ENCODE data around the gene PPM1A. TPM values are rescaled to one million over a fixed set of nuclear protein-coding genes. Genes with fewer than 3 reads are reported as not detected.

Gene PPM1A
- total RNA-seq, 1 donor from 2014 or later, result 45.7 TPM

DNA sequence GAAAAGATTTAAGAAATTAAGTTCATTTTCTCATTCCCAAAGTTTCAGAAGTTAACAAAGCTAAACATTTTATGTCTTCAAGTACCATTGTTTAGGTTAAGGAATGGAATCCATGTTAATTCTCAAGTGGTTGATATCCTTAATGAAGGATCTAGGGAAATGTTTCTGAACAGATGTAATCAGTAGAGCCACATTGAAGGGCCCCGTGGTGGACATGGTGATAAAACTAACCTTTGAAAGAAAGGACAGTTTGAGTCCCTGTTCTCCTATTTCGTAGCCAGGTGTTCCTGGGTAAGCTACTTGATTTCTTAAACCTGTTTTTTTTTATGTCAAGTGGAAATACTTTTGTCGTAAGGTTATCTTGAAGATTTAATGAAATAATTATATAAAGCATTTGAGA, 4.6 kb downstream of the PPM1A start:
- DNase-seq (ENCODE audit: low spot score), result no peak
- intact Hi-C loops (cut with micrococcal nuclease), result no loop called here
- H3K4me1 Mint-ChIP-seq (ENCODE audit: low read depth), result peaks cover 51% of the 10 kb centered on the region

DNA sequence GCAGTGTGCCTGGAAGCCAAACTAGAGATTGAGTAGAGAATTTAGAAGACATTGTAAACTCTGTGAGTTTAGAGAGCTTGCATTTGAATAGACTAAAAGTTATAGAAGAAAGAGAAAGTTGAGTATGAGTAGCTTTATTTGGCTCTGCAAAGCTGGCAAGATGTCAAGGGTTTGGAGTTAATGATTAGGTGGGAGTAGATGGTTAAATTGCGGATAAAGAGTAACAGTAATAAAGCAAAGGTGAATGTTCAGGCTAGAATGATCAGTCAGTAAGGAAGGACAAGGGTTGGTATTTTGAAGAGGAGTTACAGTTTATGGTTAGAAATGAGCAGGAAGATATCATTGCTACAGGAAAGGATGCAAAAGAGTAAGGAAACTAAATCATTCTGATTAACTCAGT, 5.2 kb downstream of the PPM1A start:
- H3K4me3 Mint-ChIP-seq (ENCODE audit: low read depth), result no peak overlapping the region
- no peak for DNase-seq (ENCODE audit: low spot score)
- peaks cover 32% of the 10 kb centered on the region for H3K36me3 Mint-ChIP-seq (ENCODE audit: low read depth)
- no peaks in the 10 kb centered on the region for H3K27me3 Mint-ChIP-seq (ENCODE audit: low read depth)
- H3K4me1 Mint-ChIP-seq (ENCODE audit: low read depth), result peaks cover 54% of the 10 kb centered on the region
- intact Hi-C loops (cut with micrococcal nuclease), result no loop called here
- no peak overlapping the region for H3K27ac Mint-ChIP-seq
- H3K9me3 Mint-ChIP-seq, result no peaks in the 10 kb centered on the region

More for the DNA sequence above, 4.6 kb downstream of the PPM1A start:
- no peak overlapping the region for H3K27ac Mint-ChIP-seq
- peaks cover 26% of the 10 kb centered on the region for H3K36me3 Mint-ChIP-seq (ENCODE audit: low read depth)
- no peaks in the 10 kb centered on the region for H3K9me3 Mint-ChIP-seq
- H3K4me3 Mint-ChIP-seq (ENCODE audit: low read depth), result no peak overlapping the region
- no peaks in the 10 kb centered on the region for H3K27me3 Mint-ChIP-seq (ENCODE audit: low read depth)

DNA sequence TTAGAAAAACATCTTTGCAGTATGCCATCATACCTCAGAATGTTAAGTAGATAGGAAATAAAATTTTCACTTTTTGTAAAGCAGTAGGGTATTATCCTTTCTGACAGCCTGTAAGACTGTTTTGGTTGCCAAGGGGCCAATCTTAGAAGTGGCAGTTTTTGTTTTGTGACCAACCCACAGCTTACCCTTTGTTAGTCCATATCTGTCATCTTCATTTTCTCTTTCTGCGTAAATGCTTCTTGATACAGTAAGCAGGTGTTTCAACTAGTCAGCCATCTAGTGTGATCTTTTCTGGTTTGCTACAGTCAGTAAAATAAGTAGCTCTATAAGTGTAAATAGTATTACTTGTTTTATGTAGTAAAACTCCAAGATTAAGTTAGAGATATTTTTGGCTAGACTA, 8.8 kb downstream of the PPM1A start:
- Mint-ChIP-seq H3K27ac (no peak overlapping the region), H3K36me3 (ENCODE audit: low read depth) (peaks cover 28% of the 10 kb centered on the region), H3K4me3 (ENCODE audit: low read depth) (no peak overlapping the region), H3K9me3 (no peaks in the 10 kb centered on the region), H3K27me3 (ENCODE audit: low read depth) (no peaks in the 10 kb centered on the region), H3K4me1 (ENCODE audit: low read depth) (peaks cover 28% of the 10 kb centered on the region)
- no peak for DNase-seq (ENCODE audit: low spot score)
- intact Hi-C loops (cut with micrococcal nuclease), result no loop called here

DNA sequence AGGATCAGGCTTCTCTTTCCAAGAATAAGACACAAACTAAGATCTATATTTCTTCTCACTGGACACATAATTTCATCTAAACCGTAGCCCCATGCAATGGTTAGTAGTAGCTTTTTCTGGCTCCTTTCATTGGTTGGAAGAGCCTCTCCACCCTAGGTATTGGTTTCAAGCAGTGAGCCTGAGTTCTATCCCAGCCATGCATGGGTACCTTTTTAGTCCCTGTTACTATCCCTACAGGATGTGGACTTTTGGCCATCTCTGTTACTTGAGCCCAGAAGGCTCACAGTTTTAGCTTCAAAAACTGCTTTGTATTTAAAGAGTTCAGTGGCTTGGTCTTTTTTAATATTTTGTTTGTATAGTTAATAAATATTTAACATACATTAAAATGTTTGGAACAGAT, 16.1 kb downstream of the PPM1A start:
- Mint-ChIP-seq H3K4me3 (ENCODE audit: low read depth) (no peak overlapping the region), H3K36me3 (ENCODE audit: low read depth) (peaks cover 36% of the 10 kb centered on the region), H3K9me3 (peaks cover 16% of the 10 kb centered on the region), H3K4me1 (ENCODE audit: low read depth) (peaks cover 7% of the 10 kb centered on the region), H3K27ac (no peak overlapping the region), H3K27me3 (ENCODE audit: low read depth) (no peaks in the 10 kb centered on the region)
- DNase-seq (ENCODE audit: low spot score), result no peak
- intact Hi-C loops (cut with micrococcal nuclease), result no loop called here

DNA sequence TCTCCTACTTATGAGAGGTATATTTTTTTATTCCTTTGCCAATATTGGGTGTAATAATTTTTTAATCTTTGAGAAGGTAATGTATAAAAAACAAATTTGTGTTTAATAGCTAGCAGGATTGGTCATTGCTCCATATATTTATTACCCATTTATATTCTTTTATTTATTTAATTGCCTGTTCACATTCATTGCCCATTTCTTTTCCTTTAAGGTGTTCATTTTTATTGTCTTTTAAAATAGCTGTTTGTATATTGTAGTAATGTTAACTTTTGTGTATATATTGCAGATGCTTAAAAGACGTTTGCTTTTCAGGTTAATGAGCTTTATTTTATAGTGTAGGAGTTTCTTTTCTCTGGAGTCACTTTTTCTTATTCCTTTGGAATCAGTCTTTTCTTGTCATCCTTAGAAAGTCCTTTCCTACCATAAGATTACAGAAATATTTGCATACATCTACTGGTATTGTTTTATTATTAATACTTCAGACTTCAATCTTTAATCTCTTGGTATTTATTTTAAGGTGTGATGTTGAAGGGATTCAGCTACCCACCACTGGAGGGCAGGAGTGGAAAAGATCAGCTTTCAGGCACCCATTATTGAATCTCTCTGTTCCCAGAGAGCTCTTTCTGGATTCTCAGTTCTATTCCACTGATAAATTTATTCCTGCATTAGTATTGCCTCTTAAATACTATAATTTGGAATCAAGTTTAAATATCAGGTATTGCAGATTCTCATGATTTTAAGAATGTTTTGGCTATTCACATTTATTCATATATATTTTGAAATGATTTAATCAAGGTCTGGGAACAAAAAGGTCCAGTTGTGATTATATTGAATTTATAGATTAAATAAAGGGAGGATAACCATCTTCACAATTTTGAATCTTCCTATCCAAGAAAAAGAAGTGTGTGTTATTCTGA, 17.3 kb downstream of the PPM1A start:
- H3K4me3 Mint-ChIP-seq (ENCODE audit: low read depth), result no peak overlapping the region
- intact Hi-C loops (cut with micrococcal nuclease), result loop anchor here (2.0 kb wide), 1 partner anchor 15 kb away; no protein-coding TSS in a partner anchor
- peaks cover 10% of the 10 kb centered on the region for H3K4me1 Mint-ChIP-seq (ENCODE audit: low read depth)
- H3K36me3 Mint-ChIP-seq (ENCODE audit: low read depth), result peaks cover 32% of the 10 kb centered on the region
- no peak for DNase-seq (ENCODE audit: low spot score)
- no peaks in the 10 kb centered on the region for H3K27me3 Mint-ChIP-seq (ENCODE audit: low read depth)
- no peak overlapping the region for H3K27ac Mint-ChIP-seq
- peaks cover 16% of the 10 kb centered on the region for H3K9me3 Mint-ChIP-seq

DNA sequence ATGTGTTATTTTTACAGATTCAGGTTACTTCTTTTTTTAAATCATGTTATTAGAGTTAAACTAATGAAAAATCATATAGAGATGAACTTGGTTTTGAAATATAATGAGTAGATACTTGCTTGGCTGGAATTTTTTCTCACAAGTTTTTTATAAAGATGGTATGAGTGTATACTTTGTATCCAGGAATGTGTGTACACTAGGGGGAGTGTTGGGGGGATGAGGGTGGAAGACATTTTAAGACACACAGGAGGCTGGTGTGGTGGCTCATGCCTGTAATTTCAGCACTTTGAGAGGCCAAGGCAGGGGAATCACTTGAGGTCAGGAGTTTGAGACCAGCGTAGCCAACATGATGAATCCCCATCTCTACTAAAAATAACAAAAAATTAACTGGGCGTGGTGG, 23.2 kb downstream of the PPM1A start:
- H3K4me3 Mint-ChIP-seq (ENCODE audit: low read depth), result no peak overlapping the region
- H3K27me3 Mint-ChIP-seq (ENCODE audit: low read depth), result no peaks in the 10 kb centered on the region
- H3K27ac Mint-ChIP-seq, result no peak overlapping the region
- DNase-seq (ENCODE audit: low spot score), result no peak
- intact Hi-C loops (cut with micrococcal nuclease), result no loop called here
- H3K9me3 Mint-ChIP-seq, result no peaks in the 10 kb centered on the region
- peaks cover 32% of the 10 kb centered on the region for H3K4me1 Mint-ChIP-seq (ENCODE audit: low read depth)
- peaks cover 12% of the 10 kb centered on the region for H3K36me3 Mint-ChIP-seq (ENCODE audit: low read depth)

DNA sequence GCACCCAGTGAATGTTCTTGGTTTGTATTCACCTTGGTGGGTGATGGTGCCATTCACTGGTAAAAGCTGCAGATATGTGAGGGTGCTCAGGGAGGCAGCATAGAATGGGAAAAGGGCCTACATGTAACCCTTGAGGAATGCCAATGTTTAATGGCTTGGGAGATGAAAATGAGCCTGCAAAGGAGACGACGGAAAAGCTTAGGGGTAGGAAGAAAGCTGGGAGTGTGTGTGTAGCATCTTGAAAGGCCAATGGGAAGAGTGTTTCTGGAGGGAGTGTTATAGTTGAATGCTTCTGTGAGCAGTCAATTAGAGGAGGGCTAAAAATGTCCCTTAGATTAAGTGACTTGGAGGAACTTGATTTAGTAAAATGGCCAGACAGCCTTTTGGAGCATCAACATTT, 24.9 kb downstream of the PPM1A start:
- Mint-ChIP-seq H3K4me1 (ENCODE audit: low read depth) (peaks cover 34% of the 10 kb centered on the region), H3K36me3 (ENCODE audit: low read depth) (peaks cover 16% of the 10 kb centered on the region), H3K4me3 (ENCODE audit: low read depth) (no peak overlapping the region), H3K27ac (no peak overlapping the region), H3K27me3 (ENCODE audit: low read depth) (no peaks in the 10 kb centered on the region), H3K9me3 (no peaks in the 10 kb centered on the region)
- DNase-seq (ENCODE audit: low spot score), result no peak
- intact Hi-C loops (cut with micrococcal nuclease), result no loop called here

DNA sequence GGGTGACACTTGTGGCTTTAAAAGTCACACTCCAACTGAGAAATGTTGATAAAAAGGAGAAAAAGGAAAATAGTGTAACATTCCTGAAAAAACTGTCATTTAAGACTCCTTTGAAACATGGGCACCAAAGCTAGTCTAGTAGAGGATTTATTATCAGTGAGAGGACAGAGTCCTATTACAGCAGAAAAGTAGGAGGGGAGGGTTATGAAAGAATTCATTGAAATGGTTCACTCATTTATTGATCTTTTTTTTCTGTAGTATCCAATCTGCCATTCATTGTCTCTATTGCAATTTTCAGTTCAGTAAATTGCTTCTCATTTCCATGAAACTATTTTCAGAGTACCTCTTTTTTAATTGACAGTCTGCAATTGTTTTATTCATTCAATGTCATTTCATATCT, 25.4 kb downstream of the PPM1A start:
- intact Hi-C loops (cut with micrococcal nuclease), result no loop called here
- no peaks in the 10 kb centered on the region for H3K9me3 Mint-ChIP-seq
- no peak overlapping the region for H3K4me3 Mint-ChIP-seq (ENCODE audit: low read depth)
- H3K27ac Mint-ChIP-seq, result no peak overlapping the region
- H3K27me3 Mint-ChIP-seq (ENCODE audit: low read depth), result no peaks in the 10 kb centered on the region
- peaks cover 33% of the 10 kb centered on the region for H3K4me1 Mint-ChIP-seq (ENCODE audit: low read depth)
- peaks cover 19% of the 10 kb centered on the region for H3K36me3 Mint-ChIP-seq (ENCODE audit: low read depth)
- no peak for DNase-seq (ENCODE audit: low spot score)

DNA sequence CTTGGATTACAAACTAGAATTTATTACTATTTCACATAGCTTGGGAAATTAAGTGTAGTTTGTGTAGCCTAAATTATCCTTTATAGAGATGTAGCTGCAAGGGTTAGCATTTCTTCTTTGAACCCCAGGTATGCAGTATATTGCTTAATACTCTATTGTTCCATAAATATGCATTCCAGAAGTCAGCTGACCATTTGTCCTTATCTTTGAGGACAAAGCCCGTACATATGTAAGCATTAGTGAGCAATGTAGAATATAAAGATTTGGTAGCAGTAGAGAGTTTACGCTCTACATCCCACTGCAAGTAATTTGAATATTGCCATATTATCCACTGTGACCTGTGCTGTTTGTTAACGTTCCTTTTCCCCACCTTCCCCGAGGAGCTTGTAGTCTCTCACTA, 26.9 kb downstream of the PPM1A start:
- no peak overlapping the region for H3K4me3 Mint-ChIP-seq (ENCODE audit: low read depth)
- H3K36me3 Mint-ChIP-seq (ENCODE audit: low read depth), result peaks cover 22% of the 10 kb centered on the region
- no peak overlapping the region for H3K27ac Mint-ChIP-seq
- no peak for DNase-seq (ENCODE audit: low spot score)
- H3K27me3 Mint-ChIP-seq (ENCODE audit: low read depth), result no peaks in the 10 kb centered on the region
- peaks cover 39% of the 10 kb centered on the region for H3K4me1 Mint-ChIP-seq (ENCODE audit: low read depth)
- H3K9me3 Mint-ChIP-seq, result no peaks in the 10 kb centered on the region
- intact Hi-C loops (cut with micrococcal nuclease), result no loop called here

DNA sequence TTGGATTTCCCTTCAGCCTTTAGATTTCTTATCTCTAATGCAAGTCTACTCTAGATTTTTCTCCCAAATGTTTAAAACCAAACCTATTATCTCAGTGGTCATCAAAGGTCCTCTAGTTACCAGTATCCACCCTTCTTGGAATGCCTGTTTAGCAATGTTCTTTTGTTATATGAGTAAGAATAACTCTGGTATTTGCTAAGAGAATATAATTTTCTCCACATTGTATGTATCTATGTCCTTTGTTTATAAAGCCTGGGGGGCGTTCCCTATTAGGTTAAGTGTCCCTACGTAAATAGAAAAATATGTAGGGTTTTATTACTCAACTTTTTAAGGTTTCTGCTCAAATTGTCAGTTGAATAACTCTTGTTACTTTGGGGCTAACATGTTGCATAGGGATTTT, 27.3 kb downstream of the PPM1A start:
- no peak for DNase-seq (ENCODE audit: low spot score)
- H3K9me3 Mint-ChIP-seq, result no peaks in the 10 kb centered on the region
- H3K27ac Mint-ChIP-seq, result no peak overlapping the region
- no peak overlapping the region for H3K4me3 Mint-ChIP-seq (ENCODE audit: low read depth)
- H3K27me3 Mint-ChIP-seq (ENCODE audit: low read depth), result no peaks in the 10 kb centered on the region
- H3K4me1 Mint-ChIP-seq (ENCODE audit: low read depth), result peaks cover 35% of the 10 kb centered on the region
- peaks cover 18% of the 10 kb centered on the region for H3K36me3 Mint-ChIP-seq (ENCODE audit: low read depth)
- intact Hi-C loops (cut with micrococcal nuclease), result no loop called here

DNA sequence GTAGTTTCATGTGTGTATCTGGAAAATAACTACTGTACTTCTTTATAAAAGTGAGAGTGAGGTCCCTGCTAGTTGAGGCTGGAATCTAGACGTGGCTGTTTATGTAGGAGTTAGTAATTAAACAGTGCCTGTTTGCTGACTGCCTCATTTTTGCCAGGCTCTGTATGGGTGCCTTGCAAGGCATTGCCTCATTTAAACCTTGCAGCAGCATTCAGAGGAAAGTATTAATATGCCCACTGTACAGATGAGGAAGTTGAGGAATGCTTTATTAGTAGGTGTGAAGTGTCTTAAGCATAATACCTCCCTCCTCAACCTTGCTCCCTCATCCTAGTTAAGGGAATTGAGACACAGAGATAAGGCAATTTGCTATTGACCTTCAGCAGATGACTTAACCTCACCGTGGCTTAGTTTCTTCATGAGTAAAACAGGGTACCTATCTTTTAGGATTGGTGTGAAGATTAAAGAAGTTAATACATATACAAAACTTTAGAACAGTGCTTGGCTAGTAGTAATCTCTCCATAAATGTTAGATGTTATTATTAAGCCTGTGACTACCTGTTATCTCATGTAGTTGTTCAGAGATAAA, 28.7 kb downstream of the PPM1A start:
- H3K27me3 Mint-ChIP-seq (ENCODE audit: low read depth), result no peaks in the 10 kb centered on the region
- peaks cover 21% of the 10 kb centered on the region for H3K36me3 Mint-ChIP-seq (ENCODE audit: low read depth)
- peaks cover 27% of the 10 kb centered on the region for H3K4me1 Mint-ChIP-seq (ENCODE audit: low read depth)
- DNase-seq (ENCODE audit: low spot score), result no peak
- intact Hi-C loops (cut with micrococcal nuclease), result no loop called here
- no peak overlapping the region for H3K4me3 Mint-ChIP-seq (ENCODE audit: low read depth)
- H3K27ac Mint-ChIP-seq, result no peak overlapping the region
- no peaks in the 10 kb centered on the region for H3K9me3 Mint-ChIP-seq

DNA sequence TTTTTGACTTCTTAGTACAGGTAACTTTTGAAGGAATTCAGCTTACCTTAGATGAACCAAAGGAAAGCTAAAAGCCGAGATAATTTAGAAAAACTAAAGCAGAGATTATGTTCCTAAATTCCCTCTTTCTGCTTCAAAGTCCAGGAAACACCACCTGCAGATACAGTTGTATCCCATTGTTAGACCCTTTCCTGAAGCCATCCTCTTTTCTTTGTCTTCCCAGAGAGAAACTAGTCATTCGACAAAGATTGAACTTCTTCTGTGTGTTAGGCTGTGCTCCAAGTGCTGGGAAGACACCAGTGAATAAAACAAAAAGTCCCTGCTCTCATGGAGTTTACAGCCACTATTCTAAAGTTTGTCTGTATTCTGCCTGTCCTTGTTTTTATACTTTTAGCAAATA, 29.3 kb downstream of the PPM1A start:
- Mint-ChIP-seq H3K4me3 (ENCODE audit: low read depth) (no peak overlapping the region), H3K27ac (no peak overlapping the region), H3K9me3 (no peaks in the 10 kb centered on the region), H3K4me1 (ENCODE audit: low read depth) (peaks cover 21% of the 10 kb centered on the region), H3K36me3 (ENCODE audit: low read depth) (peaks cover 28% of the 10 kb centered on the region), H3K27me3 (ENCODE audit: low read depth) (no peaks in the 10 kb centered on the region)
- DNase-seq (ENCODE audit: low spot score), result no peak
- intact Hi-C loops (cut with micrococcal nuclease), result no loop called here

DNA sequence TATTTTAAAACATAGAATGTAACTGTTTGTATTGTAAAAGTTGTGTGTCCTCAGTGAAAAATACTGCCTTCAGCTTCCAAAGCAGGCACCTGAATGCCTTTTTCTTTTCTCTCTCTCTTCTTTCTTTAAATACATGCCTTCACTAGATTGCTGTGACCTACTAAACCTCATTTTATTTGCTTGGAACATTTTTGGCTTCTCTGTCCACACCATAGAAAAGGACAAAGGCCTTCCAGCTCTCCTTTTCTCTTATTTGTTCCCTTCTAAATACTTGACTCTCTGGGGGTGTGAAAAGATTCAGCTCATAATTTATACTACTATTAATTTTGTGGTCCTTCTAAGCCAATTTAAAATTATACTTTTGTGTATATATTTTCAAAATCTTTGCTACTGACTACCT, 38.4 kb downstream of the PPM1A start:
- Mint-ChIP-seq H3K4me3 (ENCODE audit: low read depth) (no peak overlapping the region), H3K36me3 (ENCODE audit: low read depth) (peaks cover 43% of the 10 kb centered on the region), H3K27me3 (ENCODE audit: low read depth) (no peaks in the 10 kb centered on the region), H3K9me3 (no peaks in the 10 kb centered on the region), H3K4me1 (ENCODE audit: low read depth) (no peaks in the 10 kb centered on the region), H3K27ac (no peak overlapping the region)
- intact Hi-C loops (cut with micrococcal nuclease), result no loop called here
- no peak for DNase-seq (ENCODE audit: low spot score)

All from activated T-helper 2 cell treated with anti-CD3 and anti-CD28 coated beads, Interferon-gamma antibody, Interleukin-2, Interleukin-4, amounts not matched to agents 10 μg/mL and 5 μg/mL and 100 μg/mL, durations not matched to agents 14 hours and 24 hours and 36 hours (primary cell).